HUDEP-2 (cell line): ENCODE measurements around the gene OR7D2.
"Not testable (repeated sequence)": the region's sequence is repeated elsewhere in the genome, so short reads cannot be mapped to it uniquely, and the experiment has no call there.

Experiments used
- DNase-seq, 76 experiments: peaks; one replicate each; lab custom pipeline; 2025; ENCODE audit not compliant: unreplicated experiment in 76 of 76; lab: John Stamatoyannopoulos, UW

Gene OR7D2

GRCh38 chr19:9198044-9198443, 19.3 kb downstream of the OR7D2 start:
- DNase-seq = not testable (repeated sequence)

- DNase-seq = peak in 60 of 76 experiments; percentile 4 to 79 (median 40)
These were observed 26.8 kb downstream of the OR7D2 start for GRCh38 chr19:9205501-9206113.

- no peak for DNase-seq
These were observed 40.7 kb downstream of the OR7D2 start, which contains the start of gene OR7D4 for GRCh38 chr19:9219489-9219888. Gene OR7D4, minus strand, starts transcription at chr19:9219589. Its CDS starts 4,752 bp downstream, at chr19:9214837.
